GM12892 (cell line): ENCODE measurements around the gene TMEM125.

Experiments
- POLR2A ChIP-seq: IDR thresholded peaks from 2 replicates; pipeline ENCODE4 v1.6.1; 2011; ENCODE audit warnings: low read depth, low read length, control low read depth
- POLR2AphosphoS5 ChIP-seq: IDR thresholded peaks from 2 replicates; pipeline ENCODE4 v1.6.1; 2011; ENCODE audit warnings: low read depth, low read length, control low read depth

- TF ChIP-seq POLR2A, result no peak
- TF ChIP-seq POLR2AphosphoS5, result no peak
Observed at GRCh38 chr1:43294761-43295160, 25.0 kb downstream of the TMEM125 start.
